ENCODE data around the gene ACTBL2.
"Not testable (repeated sequence)": the region's sequence is repeated elsewhere in the genome, so short reads cannot be mapped to it uniquely, and the experiment has no call there.

ACTBL2 gene

GRCh38 chr5:57482671-57483106 lies at the start of gene ACTBL2:
TSS of gene ACTBL2 (minus strand) at chr5:57482811. CDS start at chr5:57482707, 104 bp downstream.
- DNase-seq (ENCODE audit: low read depth) = peak; percentile 55

- no peak for DNase-seq (ENCODE audit: low read depth)
Measured at GRCh38 chr5:57531333-57531732, 48.7 kb upstream of the ACTBL2 start.

- DNase-seq (ENCODE audit: low read depth) = no peak
Measured at GRCh38 chr5:57529864-57530263, 47.3 kb upstream of the ACTBL2 start.

GRCh38 chr5:57527870-57528269 lies 45.3 kb upstream of the ACTBL2 start:
- no peak for DNase-seq (ENCODE audit: low read depth)

GRCh38 chr5:57524348-57525060 lies 41.9 kb upstream of the ACTBL2 start:
- no peak for DNase-seq (ENCODE audit: low read depth)

GRCh38 chr5:57522477-57522876 lies 39.9 kb upstream of the ACTBL2 start:
- DNase-seq (ENCODE audit: low read depth) = not testable (repeated sequence)

- not testable (repeated sequence) for DNase-seq (ENCODE audit: low read depth)
Measured at GRCh38 chr5:57518415-57518814, 35.8 kb upstream of the ACTBL2 start.

- no peak for DNase-seq (ENCODE audit: low read depth)
Measured at GRCh38 chr5:57517250-57517649, 34.6 kb upstream of the ACTBL2 start.

- DNase-seq (ENCODE audit: low read depth) = no peak
Measured at GRCh38 chr5:57513785-57514184, 31.2 kb upstream of the ACTBL2 start.

- DNase-seq (ENCODE audit: low read depth) = no peak
Measured at GRCh38 chr5:57511321-57511720, 28.7 kb upstream of the ACTBL2 start.

- no peak for DNase-seq (ENCODE audit: low read depth)
Measured at GRCh38 chr5:57509501-57510260, 27.1 kb upstream of the ACTBL2 start.

GRCh38 chr5:57508211-57508610 lies 25.6 kb upstream of the ACTBL2 start:
- no peak for DNase-seq (ENCODE audit: low read depth)

GRCh38 chr5:57505272-57506200 lies 22.9 kb upstream of the ACTBL2 start:
- peak; percentile 9 for DNase-seq (ENCODE audit: low read depth)

GRCh38 chr5:57504357-57504756 lies 21.7 kb upstream of the ACTBL2 start:
- DNase-seq (ENCODE audit: low read depth) = peak; percentile 14

- DNase-seq (ENCODE audit: low read depth) = no peak
Measured at GRCh38 chr5:57503433-57503832, 20.8 kb upstream of the ACTBL2 start.

GRCh38 chr5:57501414-57502201 lies 19.0 kb upstream of the ACTBL2 start:
- no peak for DNase-seq (ENCODE audit: low read depth)

GRCh38 chr5:57499262-57500050 lies 16.8 kb upstream of the ACTBL2 start:
- peak; percentile 82 for DNase-seq (ENCODE audit: low read depth)

GRCh38 chr5:57497733-57498132 lies 15.1 kb upstream of the ACTBL2 start:
- no peak for DNase-seq (ENCODE audit: low read depth)

GRCh38 chr5:57495285-57496086 lies 12.9 kb upstream of the ACTBL2 start:
- no peak for DNase-seq (ENCODE audit: low read depth)
